Subcutaneous adipose tissue (tissue), 4 donors: ENCODE results near the gene OPN4. TPM values are rescaled to one million over a fixed set of nuclear protein-coding genes. Genes with fewer than 3 reads are reported as not detected.

Experiments used
- total RNA-seq, 4 donors: library from RNA; depleted of rRNA; stranded (reverse); fragments of >200 nt; gene quantifications; one replicate each; pipeline ENCODE4 v1.1.0, GENCODE V29; 2016
- TF ChIP-seq, protein P1 (sequence below): fragments of 450-650 bp; IDR thresholded peaks from one replicate; pipeline ENCODE4 v1.5.1; 2016; ENCODE audit warnings: low read depth, mild to moderate bottlenecking, control low read depth, antibody characterized with exemption, moderate library complexity

OPN4 gene
- total RNA-seq: 1 to 10 TPM in 1 of 4 donors, under 1 TPM in 1, not detected in 2; 0.22 to 1.5 TPM

DNA sequence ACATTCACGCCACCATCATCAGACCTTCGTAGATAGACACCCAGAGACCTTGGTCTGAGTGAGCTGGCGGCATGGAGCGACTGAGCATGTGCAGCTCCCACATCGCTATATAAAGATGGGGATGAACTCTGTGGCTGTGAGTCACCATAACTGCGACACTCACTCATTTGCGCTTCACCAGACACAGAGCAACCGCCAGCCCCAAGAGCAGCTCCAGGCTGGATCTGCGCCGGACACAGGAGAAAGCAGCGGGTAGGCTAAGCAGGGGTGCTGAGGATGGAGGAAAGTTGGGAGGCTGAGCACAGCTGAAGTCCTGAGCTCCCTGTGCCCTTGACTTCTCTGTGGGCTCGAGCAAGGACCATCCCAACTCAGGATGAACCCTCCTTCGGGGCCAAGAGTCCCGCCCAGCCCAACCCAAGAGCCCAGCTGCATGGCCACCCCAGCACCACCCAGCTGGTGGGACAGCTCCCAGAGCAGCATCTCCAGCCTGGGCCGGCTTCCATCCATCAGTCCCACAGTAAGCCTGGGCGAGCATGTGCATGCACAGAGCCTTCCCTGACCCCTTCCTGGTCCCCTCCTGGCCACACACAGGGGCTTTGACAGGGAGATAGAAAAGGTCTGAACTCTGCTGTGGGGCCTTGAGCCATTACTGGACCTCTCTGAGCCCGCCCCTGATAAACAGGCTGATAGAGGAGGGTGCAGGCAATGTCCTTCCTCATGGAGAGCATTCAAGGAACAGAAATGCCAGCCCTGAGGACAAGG, at the start of gene OPN4:
TSS of gene OPN4 (plus strand) at position 137 of the 762 bp plus-strand sequence. CDS start at position 374, 237 bp downstream.
- TF ChIP-seq, protein P1, sequence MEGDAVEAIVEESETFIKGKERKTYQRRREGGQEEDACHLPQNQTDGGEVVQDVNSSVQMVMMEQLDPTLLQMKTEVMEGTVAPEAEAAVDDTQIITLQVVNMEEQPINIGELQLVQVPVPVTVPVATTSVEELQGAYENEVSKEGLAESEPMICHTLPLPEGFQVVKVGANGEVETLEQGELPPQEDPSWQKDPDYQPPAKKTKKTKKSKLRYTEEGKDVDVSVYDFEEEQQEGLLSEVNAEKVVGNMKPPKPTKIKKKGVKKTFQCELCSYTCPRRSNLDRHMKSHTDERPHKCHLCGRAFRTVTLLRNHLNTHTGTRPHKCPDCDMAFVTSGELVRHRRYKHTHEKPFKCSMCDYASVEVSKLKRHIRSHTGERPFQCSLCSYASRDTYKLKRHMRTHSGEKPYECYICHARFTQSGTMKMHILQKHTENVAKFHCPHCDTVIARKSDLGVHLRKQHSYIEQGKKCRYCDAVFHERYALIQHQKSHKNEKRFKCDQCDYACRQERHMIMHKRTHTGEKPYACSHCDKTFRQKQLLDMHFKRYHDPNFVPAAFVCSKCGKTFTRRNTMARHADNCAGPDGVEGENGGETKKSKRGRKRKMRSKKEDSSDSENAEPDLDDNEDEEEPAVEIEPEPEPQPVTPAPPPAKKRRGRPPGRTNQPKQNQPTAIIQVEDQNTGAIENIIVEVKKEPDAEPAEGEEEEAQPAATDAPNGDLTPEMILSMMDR: no peak

DNA sequence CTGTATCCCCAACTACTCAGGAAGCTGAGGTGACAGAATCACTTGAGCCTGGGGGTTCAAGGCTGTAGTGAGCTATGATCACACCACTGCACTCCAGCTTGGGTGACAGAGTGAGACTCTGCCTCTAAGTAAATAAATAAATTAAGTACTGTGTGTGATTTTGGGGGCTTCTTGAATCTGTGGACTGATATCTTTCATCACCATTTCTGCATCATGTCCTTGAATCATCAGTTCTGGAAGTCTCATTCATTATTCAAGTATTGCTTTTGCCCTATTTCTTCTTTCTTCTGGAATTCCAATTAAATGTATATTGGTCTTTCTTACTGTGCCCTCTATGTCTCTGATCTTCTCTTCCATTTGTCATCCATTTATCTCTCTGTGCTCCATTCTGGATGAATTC, 46.7 kb upstream of the OPN4 start:
- TF ChIP-seq, protein P1: no peak

DNA sequence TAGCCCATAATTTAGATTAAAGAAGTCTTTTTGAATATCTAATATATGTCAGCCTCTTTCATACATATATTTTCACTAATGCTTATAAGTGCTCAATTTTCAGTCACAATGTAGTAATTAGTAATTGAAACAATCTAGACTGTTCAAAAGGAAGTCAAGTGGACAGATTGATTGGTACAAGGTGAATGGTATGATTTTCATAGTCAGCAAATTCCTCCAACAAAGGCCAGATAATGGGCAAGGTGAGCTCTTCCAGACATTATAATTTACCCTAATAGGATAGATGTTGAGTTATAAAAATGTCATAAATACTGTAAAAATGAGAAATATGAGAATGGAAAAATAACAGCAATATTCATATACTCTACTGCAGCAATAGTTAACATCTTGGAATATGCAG, 44.4 kb upstream of the OPN4 start:
- TF ChIP-seq, protein P1: no peak

DNA sequence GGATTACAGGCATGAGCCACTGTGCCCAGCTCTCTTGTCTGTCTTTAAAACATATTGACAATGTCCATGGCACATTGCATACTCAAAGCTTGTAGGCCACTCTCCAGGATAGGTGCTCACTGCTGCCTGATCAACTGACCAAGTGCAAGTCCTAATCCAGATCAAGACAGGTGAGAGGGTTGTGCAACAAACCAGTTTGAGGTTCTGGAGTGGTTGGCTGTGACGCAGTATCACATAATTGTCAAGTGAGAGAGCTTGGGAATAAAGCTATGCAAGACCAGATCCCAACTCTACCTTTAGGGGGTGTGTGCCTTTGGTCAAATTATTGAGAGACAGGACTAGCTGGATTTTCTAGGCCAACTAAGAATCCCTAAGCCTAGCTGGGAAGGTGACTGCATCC, 43.0 kb upstream of the OPN4 start:
- TF ChIP-seq, protein P1: no peak

DNA sequence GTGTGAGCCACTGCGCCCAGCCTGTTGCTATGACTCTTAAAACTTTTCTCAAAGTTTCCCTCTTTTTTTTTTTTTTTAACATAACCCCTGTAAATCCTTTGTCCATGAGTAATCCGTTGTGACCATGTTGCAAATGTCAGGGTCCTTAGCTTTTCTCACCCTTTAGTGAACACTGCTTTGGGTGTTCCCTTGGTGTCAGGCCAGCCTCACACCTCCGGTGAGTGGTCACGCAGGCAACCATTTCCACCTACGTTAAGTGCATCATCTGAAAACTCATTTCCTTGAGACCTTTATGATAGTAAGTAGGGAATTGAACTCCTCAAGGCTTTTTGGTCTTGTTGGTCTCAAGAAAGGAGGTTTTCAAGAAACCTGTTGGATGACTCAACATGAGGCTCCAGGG, 41.3 kb upstream of the OPN4 start:
- TF ChIP-seq, protein P1: no peak

- TF ChIP-seq, protein P1: no peak
Observed at GRCh38 chr10:86613905-86614304, 40.4 kb upstream of the OPN4 start.

DNA sequence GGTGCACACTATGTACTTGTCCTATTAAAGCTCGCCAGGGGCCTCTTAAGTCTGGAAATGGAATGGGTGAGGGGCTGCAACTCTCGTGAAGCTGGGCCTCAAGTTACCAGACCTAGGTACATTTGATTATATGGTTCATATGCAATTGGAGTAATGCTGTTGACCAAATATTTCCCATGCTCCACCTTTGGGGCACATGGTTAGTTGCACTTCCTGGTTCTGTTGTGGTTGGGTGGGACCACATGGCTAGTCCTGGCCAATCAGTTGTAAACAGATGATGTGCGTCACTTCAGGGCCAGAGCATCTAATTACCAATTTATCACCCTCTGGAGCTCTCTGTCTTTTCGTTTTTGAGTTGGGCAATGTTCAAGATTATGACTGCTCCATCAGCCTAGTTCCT, 39.5 kb upstream of the OPN4 start:
- TF ChIP-seq, protein P1: no peak
